Upper lobe of left lung (tissue), 4 donors: ENCODE data around the gene ATP5PF.

Experiments used
- CTCF ChIP-seq, 6 experiments: fragments of 450-650 bp in 4 of 6; fragments of 200-600 bp in 2 of 6; sonication (generic) in 2 of 6; IDR thresholded peaks; one replicate each; pipeline ENCODE4 v1.5.1; 2016 to 2019; ENCODE audit warnings: antibody characterized with exemption in 6 of 6
- EP300 ChIP-seq, 4 donors: sonication (generic); formaldehyde crosslinking; IDR thresholded peaks; one replicate each; pipeline ENCODE4 v1.5.1; 2017; ENCODE audit warnings: antibody characterized with exemption in 4 of 4, control low read depth in 2 of 4

- no peak for TF ChIP-seq CTCF (IDR thresholded peaks at IDR 0.05)
- TF ChIP-seq EP300 (IDR thresholded peaks at IDR 0.05), result no peak
Observed at GRCh38 chr21:25757531-25757930, 22.8 kb upstream of the ATP5PF start.
